ENCODE measurements around the gene LONP1.

The LONP1 gene

GRCh38 chr19:5669212-5669611, 50.7 kb downstream of the LONP1 start:
- H3K27ac ChIP-seq (ENCODE audit: insufficient read depth in 1 of 2, low read depth in 1 of 2, low read length in 2 of 2, poor library complexity in 1 of 2, severe bottlenecking in 2 of 2), result no peak overlapping the region
- ChIA-PET POLR2A (no interaction called here), CTCF (no interaction called here)
- H3K4me1 ChIP-seq (ENCODE audit: control extremely low read depth in 1 of 4, control insufficient read depth in 4 of 4, insufficient read depth in 4 of 4, low read length in 3 of 4), result no peaks in the 10 kb centered on the region
- H3K27me3 ChIP-seq (replicated peaks in 2 of 5; ENCODE audit: control insufficient read depth in 4 of 5, insufficient read depth in 5 of 5, low read length in 4 of 5), result no peaks in the 10 kb centered on the region
- no peak for DNase-seq
- no peak overlapping the region for H3K4me3 ChIP-seq (ENCODE audit: control insufficient read depth in 1 of 7, extremely low read depth in 1 of 7, insufficient read depth in 4 of 7, low read depth in 2 of 7, low read length in 6 of 7)
- H3K9me3 ChIP-seq (ENCODE audit: control extremely low read depth in 1 of 5, control insufficient read depth in 4 of 5, insufficient read depth in 2 of 5, low read depth in 1 of 5, low read length in 4 of 5), result no peaks in the 10 kb centered on the region
- H3K36me3 ChIP-seq (ENCODE audit: control insufficient read depth in 4 of 4, insufficient read depth in 4 of 4, low read length in 3 of 4), result peaks cover 7 to 70% (median 49%) of the 10 kb centered on the region in 4 experiments
- WGBS (ENCODE audit: insufficient coverage), result 87% methylated on average over 10 of the region's 11 CpGs

- Histone ChIP-seq H3K27me3 (replicated peaks in 2 of 5; ENCODE audit: control insufficient read depth in 4 of 5, insufficient read depth in 5 of 5, low read length in 4 of 5) (no peaks in the 10 kb centered on the region), H3K4me3 (ENCODE audit: control insufficient read depth in 1 of 7, extremely low read depth in 1 of 7, insufficient read depth in 4 of 7, low read depth in 2 of 7, low read length in 6 of 7) (no peak overlapping the region), H3K36me3 (ENCODE audit: control insufficient read depth in 4 of 4, insufficient read depth in 4 of 4, low read length in 3 of 4) (peaks cover 15 to 79% (median 58%) of the 10 kb centered on the region in 4 experiments), H3K27ac (ENCODE audit: insufficient read depth in 1 of 2, low read depth in 1 of 2, low read length in 2 of 2, poor library complexity in 1 of 2, severe bottlenecking in 2 of 2) (no peak overlapping the region), H3K4me1 (ENCODE audit: control extremely low read depth in 1 of 4, control insufficient read depth in 4 of 4, insufficient read depth in 4 of 4, low read length in 3 of 4) (no peaks in the 10 kb centered on the region), H3K9me3 (ENCODE audit: control extremely low read depth in 1 of 5, control insufficient read depth in 4 of 5, insufficient read depth in 2 of 5, low read depth in 1 of 5, low read length in 4 of 5) (no peaks in the 10 kb centered on the region)
- no peak for DNase-seq
- WGBS (ENCODE audit: insufficient coverage), result 98% methylated on average over 20 of the region's 22 CpGs
- ChIA-PET POLR2A (interaction anchor here (0.6 kb wide), 1 partner anchor 40 kb away, joined by 3 read pairs; no protein-coding TSS in a partner anchor), CTCF (interaction anchor here (1.7 kb wide), 1 partner anchor 9 kb away, joined by 3 read pairs; no protein-coding TSS in a partner anchor)
Measured at GRCh38 chr19:5667751-5668271, 52.1 kb downstream of the LONP1 start.

- ChIA-PET CTCF (interaction anchor here (1.3 to 1.7 kb wide), 2 partner anchors 10 to 20 kb away, joined by 3 read pairs; no protein-coding TSS in a partner anchor), POLR2A (interaction anchor here (0.6 kb wide), 1 partner anchor 40 kb away, joined by 3 read pairs; no protein-coding TSS in a partner anchor)
- Histone ChIP-seq H3K4me3 (ENCODE audit: control insufficient read depth in 1 of 7, extremely low read depth in 1 of 7, insufficient read depth in 4 of 7, low read depth in 2 of 7, low read length in 6 of 7) (no peak overlapping the region), H3K9me3 (ENCODE audit: control extremely low read depth in 1 of 5, control insufficient read depth in 4 of 5, insufficient read depth in 2 of 5, low read depth in 1 of 5, low read length in 4 of 5) (no peaks in the 10 kb centered on the region), H3K27me3 (replicated peaks in 2 of 5; ENCODE audit: control insufficient read depth in 4 of 5, insufficient read depth in 5 of 5, low read length in 4 of 5) (no peaks in the 10 kb centered on the region), H3K27ac (ENCODE audit: insufficient read depth in 1 of 2, low read depth in 1 of 2, low read length in 2 of 2, poor library complexity in 1 of 2, severe bottlenecking in 2 of 2) (no peak overlapping the region), H3K4me1 (ENCODE audit: control extremely low read depth in 1 of 4, control insufficient read depth in 4 of 4, insufficient read depth in 4 of 4, low read length in 3 of 4) (no peaks in the 10 kb centered on the region), H3K36me3 (ENCODE audit: control insufficient read depth in 4 of 4, insufficient read depth in 4 of 4, low read length in 3 of 4) (peaks cover 15 to 85% (median 61%) of the 10 kb centered on the region in 4 experiments)
- WGBS (ENCODE audit: insufficient coverage), result 94% methylated on average over 21 of the region's 26 CpGs
- no peak for DNase-seq
Measured at GRCh38 chr19:5666921-5667610, 52.9 kb downstream of the LONP1 start.

- H3K27me3 ChIP-seq (replicated peaks in 2 of 5; ENCODE audit: control insufficient read depth in 4 of 5, insufficient read depth in 5 of 5, low read length in 4 of 5), result no peaks in the 10 kb centered on the region
- POLR2A ChIA-PET, result no interaction called here
- no peak overlapping the region for H3K27ac ChIP-seq (ENCODE audit: insufficient read depth in 1 of 2, low read depth in 1 of 2, low read length in 2 of 2, poor library complexity in 1 of 2, severe bottlenecking in 2 of 2)
- H3K4me3 ChIP-seq (ENCODE audit: control insufficient read depth in 1 of 7, extremely low read depth in 1 of 7, insufficient read depth in 4 of 7, low read depth in 2 of 7, low read length in 6 of 7), result no peak overlapping the region
- DNase-seq, result no peak
- CTCF ChIA-PET, result interaction anchor here (1.3 to 1.7 kb wide), 2 partner anchors 11 to 19 kb away, joined by 3 read pairs; no protein-coding TSS in a partner anchor
- no peaks in the 10 kb centered on the region for H3K9me3 ChIP-seq (ENCODE audit: control extremely low read depth in 1 of 5, control insufficient read depth in 4 of 5, insufficient read depth in 2 of 5, low read depth in 1 of 5, low read length in 4 of 5)
- peaks cover 23 to 86% (median 64%) of the 10 kb centered on the region in 4 experiments for H3K36me3 ChIP-seq (ENCODE audit: control insufficient read depth in 4 of 4, insufficient read depth in 4 of 4, low read length in 3 of 4)
- WGBS (ENCODE audit: insufficient coverage), result 89% methylated on average over 7 of the region's 10 CpGs
- no peaks in the 10 kb centered on the region for H3K4me1 ChIP-seq (ENCODE audit: control extremely low read depth in 1 of 4, control insufficient read depth in 4 of 4, insufficient read depth in 4 of 4, low read length in 3 of 4)
Measured at GRCh38 chr19:5665781-5666513, 54.0 kb downstream of the LONP1 start.

DNA sequence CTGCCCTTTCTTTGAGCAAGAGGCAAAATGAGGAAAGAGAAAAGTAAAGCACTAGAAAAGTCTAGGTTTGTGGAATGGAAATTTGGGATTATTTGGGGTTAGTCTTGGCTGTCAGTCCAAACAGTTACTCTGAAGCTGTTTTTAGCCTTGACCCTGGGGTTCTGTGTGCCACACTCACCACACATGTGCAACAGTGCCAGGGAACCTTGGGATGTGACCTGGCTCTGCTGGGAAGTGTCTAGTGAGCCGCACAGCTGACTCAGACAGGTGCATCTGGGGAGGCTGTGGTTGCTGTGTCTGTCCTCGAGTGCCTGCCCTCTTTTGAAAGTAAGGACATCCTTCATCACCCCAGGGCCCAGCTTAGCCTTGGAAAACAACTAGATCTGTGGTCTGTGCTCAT, 55.4 kb downstream of the LONP1 start:
- Histone ChIP-seq H3K4me1 (ENCODE audit: control extremely low read depth in 1 of 4, control insufficient read depth in 4 of 4, insufficient read depth in 4 of 4, low read length in 3 of 4) (no peaks in the 10 kb centered on the region), H3K27me3 (replicated peaks in 2 of 5; ENCODE audit: control insufficient read depth in 4 of 5, insufficient read depth in 5 of 5, low read length in 4 of 5) (no peaks in the 10 kb centered on the region), H3K27ac (ENCODE audit: insufficient read depth in 1 of 2, low read depth in 1 of 2, low read length in 2 of 2, poor library complexity in 1 of 2, severe bottlenecking in 2 of 2) (no peak overlapping the region), H3K36me3 (ENCODE audit: control insufficient read depth in 4 of 4, insufficient read depth in 4 of 4, low read length in 3 of 4) (peaks cover 29 to 94% (median 70%) of the 10 kb centered on the region in 4 experiments), H3K4me3 (ENCODE audit: control insufficient read depth in 1 of 7, extremely low read depth in 1 of 7, insufficient read depth in 4 of 7, low read depth in 2 of 7, low read length in 6 of 7) (no peak overlapping the region), H3K9me3 (ENCODE audit: control extremely low read depth in 1 of 5, control insufficient read depth in 4 of 5, insufficient read depth in 2 of 5, low read depth in 1 of 5, low read length in 4 of 5) (no peaks in the 10 kb centered on the region)
- 100% methylated on average over 2 of the region's 2 CpGs for WGBS (ENCODE audit: insufficient coverage)
- no peak for DNase-seq
- CTCF ChIA-PET, result interaction anchor here (1.4 to 1.5 kb wide), 2 partner anchors 14 to 22 kb away, joined by 3 to 4 read pairs; no protein-coding TSS in a partner anchor
- POLR2A ChIA-PET, result no interaction called here

GRCh38 chr19:5663904-5664303, 56.0 kb downstream of the LONP1 start:
- POLR2A ChIA-PET, result interaction anchor here (0.7 kb wide), 1 partner anchor 64 kb away, joined by 3 read pairs; no protein-coding TSS in a partner anchor
- Histone ChIP-seq H3K36me3 (ENCODE audit: control insufficient read depth in 4 of 4, insufficient read depth in 4 of 4, low read length in 3 of 4) (peaks cover 31 to 89% (median 68%) of the 10 kb centered on the region in 4 experiments), H3K4me1 (ENCODE audit: control extremely low read depth in 1 of 4, control insufficient read depth in 4 of 4, insufficient read depth in 4 of 4, low read length in 3 of 4) (no peaks in the 10 kb centered on the region), H3K4me3 (ENCODE audit: control insufficient read depth in 1 of 7, extremely low read depth in 1 of 7, insufficient read depth in 4 of 7, low read depth in 2 of 7, low read length in 6 of 7) (no peak overlapping the region), H3K27ac (ENCODE audit: insufficient read depth in 1 of 2, low read depth in 1 of 2, low read length in 2 of 2, poor library complexity in 1 of 2, severe bottlenecking in 2 of 2) (no peak overlapping the region), H3K9me3 (ENCODE audit: control extremely low read depth in 1 of 5, control insufficient read depth in 4 of 5, insufficient read depth in 2 of 5, low read depth in 1 of 5, low read length in 4 of 5) (no peaks in the 10 kb centered on the region), H3K27me3 (replicated peaks in 2 of 5; ENCODE audit: control insufficient read depth in 4 of 5, insufficient read depth in 5 of 5, low read length in 4 of 5) (no peaks in the 10 kb centered on the region)
- CTCF ChIA-PET, result interaction anchor here (1.5 kb wide), 1 partner anchor 23 kb away, joined by 4 read pairs; no protein-coding TSS in a partner anchor
- DNase-seq, result no peak
- WGBS (ENCODE audit: insufficient coverage), result 100% methylated on average over 13 of the region's 17 CpGs
